Measurements from ENCODE around the gene FBXW5.

DNA sequence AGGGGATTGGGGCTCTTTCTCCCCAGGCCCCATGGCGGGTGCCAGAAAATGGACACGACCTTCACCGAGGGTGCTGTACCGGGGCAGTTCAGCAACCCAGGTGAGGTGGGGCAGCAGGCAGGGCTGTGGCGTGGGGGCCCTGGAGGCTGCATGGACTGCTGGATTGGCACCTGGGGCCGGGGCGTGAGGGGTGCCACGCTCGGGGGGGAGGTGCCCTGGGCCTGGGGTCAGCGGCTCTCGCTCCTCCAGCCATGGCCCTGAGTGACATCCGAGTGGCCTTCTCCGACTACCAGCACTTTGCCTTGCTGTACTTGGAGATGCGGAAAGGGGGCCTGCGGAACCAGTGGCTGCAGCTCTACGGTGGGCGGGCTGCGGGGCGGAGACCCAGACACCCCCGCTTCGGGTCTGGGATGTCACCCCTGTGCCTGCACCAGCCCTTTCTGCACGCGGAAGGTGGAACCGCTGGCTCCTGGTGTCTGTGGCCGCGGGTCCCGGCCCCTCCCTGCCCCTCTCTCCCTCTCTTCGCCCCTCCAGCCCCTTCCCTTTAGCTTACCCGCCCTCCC, 40.0 kb upstream of the FBXW5 start:
- TF ChIP-seq POLR2AphosphoS5 (IDR thresholded peaks at IDR 0.05), result no peak
- no peak for TF ChIP-seq POLR2A (IDR thresholded peaks at IDR 0.05)
- TF ChIP-seq, protein P1, sequence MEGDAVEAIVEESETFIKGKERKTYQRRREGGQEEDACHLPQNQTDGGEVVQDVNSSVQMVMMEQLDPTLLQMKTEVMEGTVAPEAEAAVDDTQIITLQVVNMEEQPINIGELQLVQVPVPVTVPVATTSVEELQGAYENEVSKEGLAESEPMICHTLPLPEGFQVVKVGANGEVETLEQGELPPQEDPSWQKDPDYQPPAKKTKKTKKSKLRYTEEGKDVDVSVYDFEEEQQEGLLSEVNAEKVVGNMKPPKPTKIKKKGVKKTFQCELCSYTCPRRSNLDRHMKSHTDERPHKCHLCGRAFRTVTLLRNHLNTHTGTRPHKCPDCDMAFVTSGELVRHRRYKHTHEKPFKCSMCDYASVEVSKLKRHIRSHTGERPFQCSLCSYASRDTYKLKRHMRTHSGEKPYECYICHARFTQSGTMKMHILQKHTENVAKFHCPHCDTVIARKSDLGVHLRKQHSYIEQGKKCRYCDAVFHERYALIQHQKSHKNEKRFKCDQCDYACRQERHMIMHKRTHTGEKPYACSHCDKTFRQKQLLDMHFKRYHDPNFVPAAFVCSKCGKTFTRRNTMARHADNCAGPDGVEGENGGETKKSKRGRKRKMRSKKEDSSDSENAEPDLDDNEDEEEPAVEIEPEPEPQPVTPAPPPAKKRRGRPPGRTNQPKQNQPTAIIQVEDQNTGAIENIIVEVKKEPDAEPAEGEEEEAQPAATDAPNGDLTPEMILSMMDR (IDR thresholded peaks at IDR 0.05), result no peak

Data from prostate gland (tissue), 2 donors.